MM.1S (cell line): ENCODE data around the gene TRAF1.

Source experiments
- DNase-seq: peaks from one replicate; pipeline ENCODE4 v3.0.0-alpha.2; 2015
- H2AFZ ChIP-seq: fragments of 300-600 bp; sonication (generic); 2 replicates; pipeline ENCODE4 v1.6.0; 2016; ENCODE audit warnings: antibody characterized with exemption, low read length
- H3F3A ChIP-seq: fragments of 300-600 bp; sonication (generic); 2 replicates; pipeline ENCODE4 v1.6.1; 2016; ENCODE audit warnings: mild to moderate bottlenecking, antibody characterized with exemption, low read length, moderate library complexity, mixed read lengths; ENCODE audit not compliant: insufficient read depth
- H3K27ac ChIP-seq: fragments of 300-600 bp; sonication (generic); 2 replicates; pipeline ENCODE4 v1.5.1; 2016; ENCODE audit warnings: mild to moderate bottlenecking, low read length
- H3K27me3 ChIP-seq: fragments of 300-600 bp; sonication (generic); replicated peaks from 2 replicates; pipeline ENCODE4 v1.6.0; 2016; ENCODE audit warnings: low read length; ENCODE audit not compliant: insufficient read depth
- H3K36me3 ChIP-seq: fragments of 300-600 bp; sonication (generic); replicated peaks from 2 replicates; pipeline ENCODE4 v1.6.1; 2016; ENCODE audit warnings: mild to moderate bottlenecking, low read length, mixed read lengths; ENCODE audit not compliant: insufficient read depth
- H3K4me1 ChIP-seq: fragments of 300-600 bp; sonication (generic); 2 replicates; pipeline ENCODE4 v1.6.1; 2016; ENCODE audit warnings: low read length, mixed read lengths
- H3K4me2 ChIP-seq: fragments of 300-600 bp; sonication (generic); 2 replicates; pipeline ENCODE4 v1.6.0; 2016; ENCODE audit warnings: low read depth, low read length
- H3K4me3 ChIP-seq: fragments of 300-600 bp; sonication (generic); 2 replicates; pipeline ENCODE4 v1.5.1; 2016; ENCODE audit warnings: low read length, mixed read lengths
- H3K79me2 ChIP-seq: fragments of 300-600 bp; sonication (generic); 2 replicates; pipeline ENCODE4 v1.6.1; 2016; ENCODE audit warnings: mixed run types, low read length, mixed read lengths
- H3K9ac ChIP-seq: fragments of 300-600 bp; sonication (generic); 2 replicates; pipeline ENCODE4 v1.6.1; 2016; ENCODE audit warnings: low read length, mixed read lengths
- H3K9me2 ChIP-seq: fragments of 300-600 bp; sonication (generic); replicated peaks from 2 replicates; pipeline ENCODE4 v1.6.1; 2016; ENCODE audit warnings: mild to moderate bottlenecking, low read length, mixed read lengths; ENCODE audit not compliant: insufficient read depth
- H3K9me3 ChIP-seq: fragments of 300-600 bp; sonication (generic); replicated peaks from 2 replicates; pipeline ENCODE4 v1.6.1; 2016; ENCODE audit warnings: mild to moderate bottlenecking, low read length, mixed read lengths; ENCODE audit not compliant: insufficient read depth
- H4K20me1 ChIP-seq: fragments of 300-600 bp; sonication (generic); 2 replicates; pipeline ENCODE4 v1.6.1; 2016; ENCODE audit warnings: mild to moderate bottlenecking, low read length, moderate library complexity, mixed read lengths; ENCODE audit not compliant: insufficient read depth
- CTCF ChIP-seq: fragments of 300-600 bp; sonication (generic); IDR thresholded peaks from 2 replicates; pipeline ENCODE4 v1.5.1; 2016; ENCODE audit warnings: antibody characterized with exemption, low read length, mixed read lengths
- EZH2 ChIP-seq: fragments of 300-600 bp; sonication (generic); optimal IDR thresholded peaks from 2 replicates; pipeline ENCODE3; 2017; ENCODE audit warnings: low read depth, mild to moderate bottlenecking, antibody characterized with exemption, low read length, mixed read lengths
- EZH2phosphoT487 ChIP-seq: fragments of 300-600 bp; sonication (generic); IDR thresholded peaks from 2 replicates; pipeline ENCODE4 v1.6.1; 2018; ENCODE audit warnings: antibody characterized with exemption, low read length

The TRAF1 gene

GRCh38 chr9:120904978-120905301 lies 21.7 kb downstream of the TRAF1 start:
- Histone ChIP-seq H2AFZ (no peak overlapping the region), H3K4me3 (no peak overlapping the region), H3K36me3 (no peaks in the 10 kb centered on the region), H3K4me1 (peaks cover 46% of the 10 kb centered on the region), H3K9me3 (no peaks in the 10 kb centered on the region), H4K20me1 (no peaks in the 10 kb centered on the region), H3K79me2 (no peaks in the 10 kb centered on the region), H3K9me2 (no peaks in the 10 kb centered on the region), H3K27ac (peak overlapping the region; percentile 91; the same call in 1 of the 2 replicates), H3K4me2 (no peak overlapping the region), H3F3A (peaks cover 23% of the 10 kb centered on the region), H3K27me3 (no peaks in the 10 kb centered on the region), H3K9ac (no peak overlapping the region)
- no peak for DNase-seq
- TF ChIP-seq CTCF (no peak), EZH2phosphoT487 (no peak), EZH2 (no peak)

GRCh38 chr9:120904061-120904977 lies 22.3 kb downstream of the TRAF1 start:
- Histone ChIP-seq H4K20me1 (no peaks in the 10 kb centered on the region), H3F3A (peaks cover 23% of the 10 kb centered on the region), H3K9ac (peak overlapping the region; percentile 44), H3K27ac (peak overlapping the region; percentile 91), H3K36me3 (no peaks in the 10 kb centered on the region), H3K4me2 (peak overlapping the region; percentile 20), H3K4me3 (no peak overlapping the region), H3K79me2 (no peaks in the 10 kb centered on the region), H3K27me3 (no peaks in the 10 kb centered on the region), H3K4me1 (peaks cover 46% of the 10 kb centered on the region), H3K9me3 (no peaks in the 10 kb centered on the region), H3K9me2 (no peaks in the 10 kb centered on the region), H2AFZ (peak overlapping the region; percentile 14; the same call in 1 of the 2 replicates)
- DNase-seq: peak; percentile 94
- no peak for TF ChIP-seq EZH2phosphoT487
- no peak for TF ChIP-seq CTCF
- no peak for TF ChIP-seq EZH2

GRCh38 chr9:120902569-120903535 lies 23.7 kb downstream of the TRAF1 start:
- Histone ChIP-seq H2AFZ (no peak overlapping the region), H3K4me2 (peak overlapping the region; percentile 20; the same call in 1 of the 2 replicates), H4K20me1 (no peaks in the 10 kb centered on the region), H3K9ac (peak overlapping the region; percentile 44), H3K4me3 (no peak overlapping the region), H3K27me3 (no peaks in the 10 kb centered on the region), H3K4me1 (peaks cover 54% of the 10 kb centered on the region), H3K36me3 (no peaks in the 10 kb centered on the region), H3K27ac (peak overlapping the region; percentile 91), H3K9me3 (no peaks in the 10 kb centered on the region), H3K9me2 (no peaks in the 10 kb centered on the region), H3F3A (peaks cover 23% of the 10 kb centered on the region), H3K79me2 (no peaks in the 10 kb centered on the region)
- TF ChIP-seq EZH2phosphoT487 (no peak), CTCF (no peak), EZH2 (no peak)
- DNase-seq: no peak
